ENCODE results near the gene BAG3. TPM values are rescaled to one million over a fixed set of nuclear protein-coding genes. Genes with fewer than 3 reads are reported as not detected.
"Not testable (repeated sequence)": the region's sequence is repeated elsewhere in the genome, so short reads cannot be mapped to it uniquely, and the experiment has no call there.

The BAG3 gene
- polyA plus RNA-seq, 1 experiment = 19.8 TPM

DNA sequence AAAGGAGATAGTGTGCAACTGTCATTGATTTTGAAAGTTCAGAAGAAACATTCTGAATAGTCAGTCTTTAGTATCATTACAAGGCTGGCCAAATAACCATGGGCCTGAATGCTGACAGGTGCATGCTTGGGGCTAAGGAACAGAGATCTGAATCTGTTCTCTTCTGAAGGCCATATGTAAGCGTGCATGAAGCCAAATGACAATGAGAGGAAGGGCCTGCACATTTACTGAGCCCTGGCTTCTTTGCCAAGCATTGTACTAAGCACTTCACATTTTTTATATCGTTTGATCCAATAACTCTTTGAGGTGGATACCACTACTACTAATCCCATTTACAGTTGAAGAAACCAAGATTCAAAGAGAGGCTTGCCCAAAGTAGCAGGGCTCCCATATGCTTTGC is 32.0 kb upstream of the BAG3 start:
- CTCF ChIA-PET = interaction anchor here (0.6 to 1.2 kb wide), 3 partner anchors 9 to 420 kb away, joined by 3 to 5 read pairs (median 3); no protein-coding TSS in a partner anchor
- POLR2A ChIA-PET = interaction anchor here (0.7 kb wide), 1 partner anchor 107 kb away, joined by 3 read pairs; the partner anchor contains the start of gene INPP5F
- TF ChIP-seq, protein P1, sequence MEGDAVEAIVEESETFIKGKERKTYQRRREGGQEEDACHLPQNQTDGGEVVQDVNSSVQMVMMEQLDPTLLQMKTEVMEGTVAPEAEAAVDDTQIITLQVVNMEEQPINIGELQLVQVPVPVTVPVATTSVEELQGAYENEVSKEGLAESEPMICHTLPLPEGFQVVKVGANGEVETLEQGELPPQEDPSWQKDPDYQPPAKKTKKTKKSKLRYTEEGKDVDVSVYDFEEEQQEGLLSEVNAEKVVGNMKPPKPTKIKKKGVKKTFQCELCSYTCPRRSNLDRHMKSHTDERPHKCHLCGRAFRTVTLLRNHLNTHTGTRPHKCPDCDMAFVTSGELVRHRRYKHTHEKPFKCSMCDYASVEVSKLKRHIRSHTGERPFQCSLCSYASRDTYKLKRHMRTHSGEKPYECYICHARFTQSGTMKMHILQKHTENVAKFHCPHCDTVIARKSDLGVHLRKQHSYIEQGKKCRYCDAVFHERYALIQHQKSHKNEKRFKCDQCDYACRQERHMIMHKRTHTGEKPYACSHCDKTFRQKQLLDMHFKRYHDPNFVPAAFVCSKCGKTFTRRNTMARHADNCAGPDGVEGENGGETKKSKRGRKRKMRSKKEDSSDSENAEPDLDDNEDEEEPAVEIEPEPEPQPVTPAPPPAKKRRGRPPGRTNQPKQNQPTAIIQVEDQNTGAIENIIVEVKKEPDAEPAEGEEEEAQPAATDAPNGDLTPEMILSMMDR (IDR thresholded peaks at IDR 0.05; ENCODE audit: insufficient read depth, low read depth, low read length) = no peak
- Histone ChIP-seq H3K4me3 (ENCODE audit: low read depth, low read length) (no peak overlapping the region), H3K27me3 (ENCODE audit: control insufficient read depth, insufficient read depth, low read length) (no peaks in the 10 kb centered on the region), H3K36me3 (ENCODE audit: control insufficient read depth, insufficient read depth, low read length) (no peaks in the 10 kb centered on the region)
- DNase-seq (ENCODE audit: low read depth) = no peak

DNA sequence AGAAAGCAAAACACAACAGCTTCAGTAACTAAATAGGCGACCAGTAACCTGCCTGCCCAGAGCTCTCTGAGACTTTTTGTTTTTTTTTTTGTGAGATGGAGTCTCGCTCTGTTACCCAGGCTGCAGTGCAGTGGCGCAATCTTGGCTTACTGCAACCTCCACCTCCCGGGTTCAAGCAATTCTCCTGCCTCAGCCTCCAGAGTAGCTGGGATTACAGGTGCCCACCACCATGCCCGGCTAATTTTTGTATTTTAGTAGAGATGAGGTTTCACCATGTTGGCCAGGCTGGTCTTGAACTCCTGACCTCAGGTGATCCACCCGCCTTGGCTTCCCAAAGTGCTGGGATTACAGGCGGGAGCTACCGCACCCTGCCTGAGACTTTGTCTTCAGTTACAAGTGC is 31.4 kb upstream of the BAG3 start:
- H3K4me3 ChIP-seq (ENCODE audit: low read depth, low read length); POLR2A ChIA-PET; H3K27me3 ChIP-seq (ENCODE audit: control insufficient read depth, insufficient read depth, low read length); DNase-seq (ENCODE audit: low read depth); H3K36me3 ChIP-seq (ENCODE audit: control insufficient read depth, insufficient read depth, low read length): not testable (repeated sequence)
- CTCF ChIA-PET = interaction anchor here (0.8 kb wide), 1 partner anchor 36 kb away, joined by 3 read pairs; no protein-coding TSS in a partner anchor

DNA sequence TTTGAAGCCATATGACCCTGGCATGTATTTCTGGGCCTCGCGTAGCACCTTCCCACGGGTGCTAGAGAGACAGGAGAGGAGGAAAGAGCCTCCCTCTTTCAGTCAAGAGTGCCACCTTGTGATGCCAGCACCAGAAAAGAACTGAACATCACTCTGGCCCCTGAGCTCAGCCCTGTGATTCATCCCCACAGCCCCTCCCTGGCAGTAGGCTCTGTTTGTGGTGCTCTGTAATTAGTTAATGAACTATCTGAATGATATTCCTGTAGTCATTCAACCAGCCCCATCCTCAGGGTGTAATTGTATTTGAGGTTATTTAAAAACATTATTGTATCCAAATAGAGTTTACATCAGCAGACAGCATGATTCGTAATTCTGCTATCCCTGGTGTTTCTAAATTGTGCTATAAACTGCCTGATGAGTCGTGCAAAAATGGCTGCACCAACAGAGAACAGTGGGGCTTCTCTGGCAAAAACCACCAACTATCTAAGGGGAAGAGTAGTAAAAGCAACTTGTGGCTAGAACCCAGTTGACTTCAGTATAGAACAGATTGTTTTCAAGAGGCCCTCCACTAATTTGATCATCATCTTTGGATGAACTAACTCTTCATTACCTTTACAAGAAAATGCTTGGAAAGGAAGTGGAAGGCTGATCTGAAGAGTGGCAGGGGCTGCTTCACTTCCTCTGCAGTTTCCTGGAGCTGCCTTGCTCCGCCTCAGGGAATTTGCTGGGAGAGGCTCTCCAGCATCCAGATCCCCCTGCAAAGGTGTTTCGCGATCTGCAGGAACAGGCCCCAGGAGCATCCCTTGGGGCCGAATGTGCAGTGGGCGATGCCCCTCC is 30.7 kb upstream of the BAG3 start:
- Histone ChIP-seq H3K4me3 (ENCODE audit: low read depth, low read length) (no peak overlapping the region), H3K36me3 (ENCODE audit: control insufficient read depth, insufficient read depth, low read length) (no peaks in the 10 kb centered on the region), H3K27me3 (ENCODE audit: control insufficient read depth, insufficient read depth, low read length) (no peaks in the 10 kb centered on the region)
- TF ChIP-seq, protein P1 (IDR thresholded peaks at IDR 0.05; ENCODE audit: insufficient read depth, low read depth, low read length) = no peak
- no peak for DNase-seq (ENCODE audit: low read depth)
- ChIA-PET POLR2A (no interaction called here), CTCF (interaction anchor here (0.8 kb wide), 1 partner anchor 35 kb away, joined by 3 read pairs; no protein-coding TSS in a partner anchor)

DNA sequence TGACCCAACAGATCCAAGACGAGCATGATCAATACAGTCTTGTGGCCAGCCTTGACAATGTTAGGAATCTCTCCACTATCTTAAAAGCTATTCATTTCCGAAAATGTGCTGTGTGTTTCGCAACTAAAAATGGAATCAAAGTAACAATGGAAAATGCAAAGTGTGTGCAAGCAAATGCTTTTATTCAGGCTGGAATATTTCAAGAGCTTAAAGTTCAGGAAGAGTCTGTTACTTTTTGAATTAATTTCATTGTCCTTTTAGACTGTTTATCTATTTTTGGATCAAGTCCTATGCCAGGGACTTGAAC is 30.1 kb upstream of the BAG3 start:
- no peak for DNase-seq (ENCODE audit: low read depth)

DNA sequence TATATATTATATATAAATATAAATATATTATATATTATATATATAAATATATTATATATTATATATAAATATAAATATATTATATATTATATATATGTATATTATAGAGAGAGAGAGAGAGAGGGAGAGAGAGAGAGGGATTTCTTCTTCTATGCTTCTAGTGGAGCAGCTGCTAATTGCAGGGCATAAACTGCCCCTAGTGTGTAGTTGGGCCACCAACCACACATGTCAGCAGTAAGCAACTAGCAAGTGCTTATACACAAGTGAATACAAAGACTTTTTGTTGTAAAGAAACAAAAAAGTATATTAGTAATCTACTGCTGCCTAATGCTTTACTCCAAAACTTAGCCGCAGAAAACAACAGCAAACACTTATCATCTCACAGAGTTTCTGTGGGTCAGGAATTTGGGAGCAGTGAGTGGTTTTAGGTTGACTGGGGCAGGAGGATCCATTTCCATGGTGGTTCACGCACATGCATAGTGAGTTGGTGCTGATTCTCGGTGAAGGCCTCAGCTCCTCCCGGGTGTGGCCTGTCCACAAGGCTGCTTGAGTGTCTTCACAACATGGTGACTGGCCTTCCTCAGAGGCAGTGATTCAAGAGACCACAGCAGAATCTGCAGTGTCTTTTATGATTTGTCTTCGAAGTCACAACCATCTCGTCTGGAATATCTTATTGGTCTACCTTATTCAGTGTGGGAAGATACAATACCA is 25.5 kb upstream of the BAG3 start:
- ChIA-PET CTCF (no interaction called here), POLR2A (no interaction called here)
- Histone ChIP-seq H3K36me3 (ENCODE audit: control insufficient read depth, insufficient read depth, low read length) (no peaks in the 10 kb centered on the region), H3K27me3 (ENCODE audit: control insufficient read depth, insufficient read depth, low read length) (no peaks in the 10 kb centered on the region), H3K4me3 (ENCODE audit: low read depth, low read length) (no peak overlapping the region)
- DNase-seq (ENCODE audit: low read depth) = no peak
- TF ChIP-seq, protein P1 (IDR thresholded peaks at IDR 0.05; ENCODE audit: insufficient read depth, low read depth, low read length) = no peak

More for the DNA sequence above, 30.1 kb upstream of the BAG3 start:
- Histone ChIP-seq H3K36me3 (ENCODE audit: control insufficient read depth, insufficient read depth, low read length) (no peaks in the 10 kb centered on the region), H3K4me3 (ENCODE audit: low read depth, low read length) (no peak overlapping the region), H3K27me3 (ENCODE audit: control insufficient read depth, insufficient read depth, low read length) (no peaks in the 10 kb centered on the region)
- CTCF ChIA-PET = no interaction called here
- POLR2A ChIA-PET = no interaction called here
- TF ChIP-seq, protein P1 (IDR thresholded peaks at IDR 0.05; ENCODE audit: insufficient read depth, low read depth, low read length) = no peak
